Ovary (tissue), 1 donor: ENCODE measurements around the gene RBM20.

ENCODE experiments used
- EP300 ChIP-seq: sonication (generic); formaldehyde crosslinking; IDR thresholded peaks from one replicate; pipeline ENCODE4 v1.6.1; 2017; ENCODE audit warnings: antibody characterized with exemption
- POLR2A ChIP-seq: fragments of 450-650 bp; IDR thresholded peaks from one replicate; pipeline ENCODE4 v1.6.1; 2017; ENCODE audit warnings: antibody characterized with exemption, mild to moderate bottlenecking, moderate library complexity

GRCh38 chr10:110863956-110864355 lies 219.8 kb downstream of the RBM20 start:
- TF ChIP-seq POLR2A: no peak
- TF ChIP-seq EP300: no peak
